22Rv1 (cell line): ENCODE data around the gene IL36A.

Experiments
- ZFX ChIP-seq: fragments of 450-650 bp; IDR thresholded peaks from 2 replicates; pipeline ENCODE4 v1.6.1; 2017; ENCODE audit warnings: antibody characterized with exemption, borderline replicate concordance
- TF ChIP-seq, protein P1 (sequence below): fragments of 450-650 bp; IDR thresholded peaks from 2 replicates; pipeline ENCODE4 v1.5.1; 2017; ENCODE audit warnings: mild to moderate bottlenecking

DNA sequence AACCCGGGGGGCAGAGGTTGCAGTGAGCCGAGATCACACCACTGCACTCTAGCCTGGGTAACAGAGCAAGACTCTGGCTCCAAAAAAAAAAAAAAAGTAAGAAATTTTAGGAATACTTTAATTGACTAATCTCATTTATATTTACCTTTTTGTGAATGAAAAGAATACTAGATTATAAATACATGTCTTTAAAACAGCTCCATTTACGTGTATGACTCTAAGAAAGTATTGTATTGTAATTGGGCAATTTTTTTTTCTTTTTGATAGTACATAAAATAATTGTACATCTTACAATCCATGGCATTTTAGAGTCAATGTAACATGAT, 8.0 kb downstream of the IL36A start:
- TF ChIP-seq, protein P1, sequence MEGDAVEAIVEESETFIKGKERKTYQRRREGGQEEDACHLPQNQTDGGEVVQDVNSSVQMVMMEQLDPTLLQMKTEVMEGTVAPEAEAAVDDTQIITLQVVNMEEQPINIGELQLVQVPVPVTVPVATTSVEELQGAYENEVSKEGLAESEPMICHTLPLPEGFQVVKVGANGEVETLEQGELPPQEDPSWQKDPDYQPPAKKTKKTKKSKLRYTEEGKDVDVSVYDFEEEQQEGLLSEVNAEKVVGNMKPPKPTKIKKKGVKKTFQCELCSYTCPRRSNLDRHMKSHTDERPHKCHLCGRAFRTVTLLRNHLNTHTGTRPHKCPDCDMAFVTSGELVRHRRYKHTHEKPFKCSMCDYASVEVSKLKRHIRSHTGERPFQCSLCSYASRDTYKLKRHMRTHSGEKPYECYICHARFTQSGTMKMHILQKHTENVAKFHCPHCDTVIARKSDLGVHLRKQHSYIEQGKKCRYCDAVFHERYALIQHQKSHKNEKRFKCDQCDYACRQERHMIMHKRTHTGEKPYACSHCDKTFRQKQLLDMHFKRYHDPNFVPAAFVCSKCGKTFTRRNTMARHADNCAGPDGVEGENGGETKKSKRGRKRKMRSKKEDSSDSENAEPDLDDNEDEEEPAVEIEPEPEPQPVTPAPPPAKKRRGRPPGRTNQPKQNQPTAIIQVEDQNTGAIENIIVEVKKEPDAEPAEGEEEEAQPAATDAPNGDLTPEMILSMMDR, result no peak
- TF ChIP-seq ZFX, result no peak
